GM12873 (cell line): ENCODE results near the gene TECPR2.

Source experiments
- CTCF ChIP-seq: IDR thresholded peaks from 2 replicates; pipeline ENCODE4 v1.5.1; 2012; ENCODE audit warnings: low read depth, mild to moderate bottlenecking, moderate library complexity, low read length, control low read depth; ENCODE audit not compliant: insufficient read depth; ENCODE audit errors: missing control alignments

The TECPR2 gene

GRCh38 chr14:102378830-102379229 is 16.1 kb downstream of the TECPR2 start:
- no peak for TF ChIP-seq CTCF

- no peak for TF ChIP-seq CTCF
Measured at GRCh38 chr14:102387086-102387485, 24.3 kb downstream of the TECPR2 start.

- no peak for TF ChIP-seq CTCF
Measured at GRCh38 chr14:102389246-102389645, 26.5 kb downstream of the TECPR2 start.

GRCh38 chr14:102390064-102390855 is 27.5 kb downstream of the TECPR2 start:
- no peak for TF ChIP-seq CTCF

- TF ChIP-seq CTCF: no peak
Measured at GRCh38 chr14:102392506-102392905, 29.8 kb downstream of the TECPR2 start.

- no peak for TF ChIP-seq CTCF
Measured at GRCh38 chr14:102394717-102395375, 32.1 kb downstream of the TECPR2 start.

GRCh38 chr14:102396521-102396920 is 33.8 kb downstream of the TECPR2 start:
- TF ChIP-seq CTCF: no peak
